PC-9 (cell line): Measurements from ENCODE around the gene CRISPLD2. TPM values are rescaled to one million over a fixed set of nuclear protein-coding genes. Genes with fewer than 3 reads are reported as not detected.

Experiments
- BruUV-seq: library from RNA; stranded (reverse); fragments of 400-500 nt; replicated peaks from 2 replicates; lab custom pipeline; 2021; lab: Mats Ljungman, UMichigan
- CTCF ChIA-PET: fragments of 300-600 bp; sonication (Branson Sonifier 250); formaldehyde crosslinking; loops from one replicate; lab custom pipeline; 2022; ENCODE audit warnings: antibody characterized with exemption; lab: Charles Lee
- POLR2A ChIA-PET: fragments of 300-600 bp; sonication (Branson Sonifier 250); formaldehyde crosslinking; loops from one replicate; lab custom pipeline; 2022; ENCODE audit warnings: antibody characterized with exemption; ENCODE audit not compliant: unreplicated experiment; lab: Charles Lee
- DNase-seq, 2 experiments: peaks; one replicate each; pipeline versions ENCODE4 v3.0.0 to v3.0.0-alpha.2; 2015 to 2022; ENCODE audit warnings: mixed read lengths in 1 of 2
- H2AFZ ChIP-seq: fragments of 200-600 bp; sonication (generic); 2 replicates; pipeline ENCODE4 v1.8.1; 2017; ENCODE audit warnings: antibody characterized with exemption
- H3F3A ChIP-seq: fragments of 200-600 bp; sonication (generic); 2 replicates; pipeline ENCODE4 v1.8.1; 2017; ENCODE audit warnings: antibody characterized with exemption, mild to moderate bottlenecking, low read depth; ENCODE audit not compliant: insufficient read depth
- H3K27ac ChIP-seq: fragments of 200-600 bp; sonication (generic); 2 replicates; pipeline ENCODE4 v1.6.1; 2016; ENCODE audit warnings: mixed run types
- H3K27me3 ChIP-seq: fragments of 200-600 bp; sonication (generic); 2 replicates; pipeline ENCODE4 v1.6.1; 2016; ENCODE audit warnings: low read depth, mixed run types; ENCODE audit not compliant: insufficient read depth
- H3K36me3 ChIP-seq: fragments of 200-600 bp; sonication (generic); 2 replicates; pipeline ENCODE4 v1.6.1; 2016; ENCODE audit warnings: low read depth, mixed run types
- H3K4me1 ChIP-seq: fragments of 200-600 bp; sonication (generic); replicated peaks from 2 replicates; pipeline ENCODE4 v1.6.1; 2016; ENCODE audit warnings: mixed run types; ENCODE audit not compliant: insufficient read depth
- H3K4me2 ChIP-seq: fragments of 200-600 bp; sonication (generic); 2 replicates; pipeline ENCODE4 v1.6.1; 2017; ENCODE audit warnings: mixed run types
- H3K4me3 ChIP-seq: fragments of 200-600 bp; sonication (generic); 2 replicates; pipeline ENCODE4 v1.6.1; 2016; ENCODE audit warnings: mixed run types
- H3K79me2 ChIP-seq: fragments of 200-600 bp; sonication (generic); 2 replicates; pipeline ENCODE4 v1.6.1; 2017; ENCODE audit warnings: low read depth, mixed run types
- H3K9me2 ChIP-seq: fragments of 200-600 bp; sonication (generic); 2 replicates; pipeline ENCODE4 v1.8.1; 2017; ENCODE audit warnings: mild to moderate bottlenecking; ENCODE audit not compliant: insufficient read depth
- H3K9me3 ChIP-seq: fragments of 200-600 bp; sonication (generic); 2 replicates; pipeline ENCODE4 v1.8.1; 2016; ENCODE audit warnings: low read depth; ENCODE audit not compliant: insufficient read depth
- H4K20me1 ChIP-seq: fragments of 200-600 bp; sonication (generic); 2 replicates; pipeline ENCODE4 v1.8.1; 2017; ENCODE audit not compliant: insufficient read depth
- CTCF ChIP-seq: fragments of 200-600 bp; sonication (generic); conservative IDR thresholded peaks from 2 replicates; pipeline ENCODE4 v1.6.1; 2017; ENCODE audit warnings: mixed run types, antibody characterized with exemption, mild to moderate bottlenecking, moderate library complexity
- EZH2 ChIP-seq: fragments of 200-600 bp; sonication (generic); IDR thresholded peaks from 2 replicates; pipeline ENCODE4 v1.8.0; 2017; ENCODE audit warnings: antibody characterized with exemption, low read depth
- intact Hi-C: fragments of 100-400 bp; cut with micrococcal nuclease; formaldehyde crosslinking; loops from one replicate; pipeline ENCODE4 v1.10.0; 2022; ENCODE audit not compliant: unreplicated experiment
- total RNA-seq: library from RNA; stranded (reverse); gene quantifications from 2 replicates; pipeline ENCODE4 v1.2.3, GENCODE V29; 2021

CRISPLD2 gene
- total RNA-seq, 1 experiment from 2014 or later: 18.6 TPM

DNA sequence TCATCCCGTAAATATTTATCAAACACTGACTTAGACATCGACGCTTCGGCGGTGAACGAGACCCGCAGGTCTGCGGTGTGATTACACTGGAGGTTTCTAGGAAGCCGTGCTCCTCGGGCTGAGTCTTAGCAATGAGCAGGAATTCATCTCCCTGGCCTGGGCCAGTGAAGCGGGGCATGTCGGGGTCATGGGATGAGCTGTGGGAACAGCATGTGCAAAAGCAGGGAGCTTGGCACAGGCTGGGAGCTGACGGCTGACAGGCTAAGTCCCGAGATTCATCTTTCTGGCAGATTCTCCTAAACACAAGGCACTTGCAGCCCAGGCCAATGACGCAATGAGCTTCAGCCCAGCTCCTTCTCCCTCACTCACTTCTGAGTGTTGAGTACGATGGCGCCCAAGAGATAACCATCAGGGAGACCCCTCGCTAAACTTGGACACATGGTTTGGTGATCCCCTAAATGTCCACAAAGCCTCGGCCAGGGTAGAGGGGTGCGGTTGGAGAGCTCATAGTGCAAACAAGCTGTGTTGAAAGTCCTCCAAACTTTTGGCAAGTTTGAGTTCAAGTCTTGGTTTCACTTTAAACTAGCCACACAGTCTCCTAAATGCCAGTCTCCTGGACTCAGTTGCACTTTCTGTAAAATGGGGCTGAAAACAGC, 12.8 kb downstream of the CRISPLD2 start:
- ChIA-PET POLR2A (no interaction called here), CTCF (no interaction called here)

GRCh38 chr16:84833144-84833500, 13.3 kb downstream of the CRISPLD2 start:
- peaks cover 17% of the 10 kb centered on the region for H3F3A ChIP-seq

More for the DNA sequence above, 12.8 kb downstream of the CRISPLD2 start:
- TF ChIP-seq CTCF: no peak
- TF ChIP-seq EZH2: no peak
- H3K4me3 ChIP-seq: no peak overlapping the region
- no peak overlapping the region for H3K4me2 ChIP-seq
- H4K20me1 ChIP-seq: no peaks in the 10 kb centered on the region
- no peaks in the 10 kb centered on the region for H3K9me2 ChIP-seq
- intact Hi-C loops: no loop called here
- H3K79me2 ChIP-seq: no peaks in the 10 kb centered on the region
- H3K9me3 ChIP-seq: no peaks in the 10 kb centered on the region
- H3K27ac ChIP-seq: no peak overlapping the region
- H3F3A ChIP-seq: peaks cover 17% of the 10 kb centered on the region
- no TSS peak for BruUV-seq
- H3K4me1 ChIP-seq: peaks cover 14% of the 10 kb centered on the region
- no peaks in the 10 kb centered on the region for H3K36me3 ChIP-seq
- H3K27me3 ChIP-seq: no peaks in the 10 kb centered on the region
- no peak for DNase-seq
- no peak overlapping the region for H2AFZ ChIP-seq

GRCh38 chr16:84833542-84834402, 14.0 kb downstream of the CRISPLD2 start:
- CTCF ChIA-PET: no interaction called here
- Histone ChIP-seq H3K27me3 (no peaks in the 10 kb centered on the region), H3F3A (peaks cover 17% of the 10 kb centered on the region), H3K4me3 (no peak overlapping the region), H2AFZ (no peak overlapping the region), H3K4me2 (no peak overlapping the region), H3K9me2 (no peaks in the 10 kb centered on the region), H3K36me3 (no peaks in the 10 kb centered on the region), H3K9me3 (no peaks in the 10 kb centered on the region), H3K27ac (no peak overlapping the region), H4K20me1 (no peaks in the 10 kb centered on the region), H3K4me1 (peaks cover 12% of the 10 kb centered on the region), H3K79me2 (no peaks in the 10 kb centered on the region)
- POLR2A ChIA-PET: no interaction called here
- no TSS peak for BruUV-seq
- no peak for DNase-seq
- intact Hi-C loops: no loop called here
- TF ChIP-seq CTCF (no peak), EZH2 (no peak)

More at GRCh38 chr16:84833144-84833500, 13.3 kb downstream of the CRISPLD2 start:
- DNase-seq: no peak
- ChIA-PET CTCF (no interaction called here), POLR2A (no interaction called here)
- H3K9me2 ChIP-seq: no peaks in the 10 kb centered on the region
- no peaks in the 10 kb centered on the region for H3K36me3 ChIP-seq
- TF ChIP-seq EZH2: no peak
- no peak for TF ChIP-seq CTCF
- H3K79me2 ChIP-seq: no peaks in the 10 kb centered on the region
- H3K4me2 ChIP-seq: no peak overlapping the region
- intact Hi-C loops: no loop called here
- no peak overlapping the region for H3K4me3 ChIP-seq
- H3K27ac ChIP-seq: no peak overlapping the region
- no peaks in the 10 kb centered on the region for H3K27me3 ChIP-seq
- no peak overlapping the region for H2AFZ ChIP-seq
- H3K4me1 ChIP-seq: peaks cover 14% of the 10 kb centered on the region
- H3K9me3 ChIP-seq: no peaks in the 10 kb centered on the region
- no peaks in the 10 kb centered on the region for H4K20me1 ChIP-seq
- BruUV-seq: no TSS peak
